HepG2 (cell line): ENCODE results near the gene SLC41A3. TPM values are rescaled to one million over a fixed set of nuclear protein-coding genes. Genes with fewer than 3 reads are reported as not detected.

Source experiments
- ATAC-seq: fragments of 200-7000 bp; cut with Tn5 transposase; 3 replicates; pipeline ENCODE4 v1.9.1; 2020; ENCODE audit warnings: mild to moderate bottlenecking, moderate library complexity
- BruUV-seq: library from RNA; stranded (reverse); fragments of 400-500 nt; replicated peaks from 2 replicates; lab custom pipeline; 2021; lab: Mats Ljungman, UMichigan
- CTCF ChIA-PET: fragments of 300-600 bp; formaldehyde crosslinking; extraction: SDS; loops from one replicate; lab custom pipeline; 2021; ENCODE audit warnings: low total read pairs, inconsistent platforms, low intra/inter-chr PET ratio; lab: Yijun Ruan, JAX
- POLR2A ChIA-PET: fragments of 350-600 bp; sonication (Branson Sonifier 250); formaldehyde crosslinking; loops from one replicate; lab custom pipeline; 2020; ENCODE audit warnings: antibody characterized with exemption, inconsistent platforms; lab: Yijun Ruan, JAX
- DNase-seq: peaks from one replicate; pipeline ENCODE4 v3.0.0-alpha.2; 2015; ENCODE audit warnings: low spot score
- FAIRE-seq: peaks from 3 replicates; lab custom pipeline; 2011; peaks lifted over from hg19 to GRCh38; lab: Jason Lieb, UNC
- H2AFZ ChIP-seq: one replicate; pipeline ENCODE4 v1.6.1; 2011; ENCODE audit warnings: low read length, inconsistent platforms
- H3K27ac ChIP-seq: fragments of 300-600 bp; 3 replicates; pipeline ENCODE4 v1.8.0; 2011; ENCODE audit warnings: mixed run types, mild to moderate bottlenecking, mixed read lengths, low read length, inconsistent platforms; ENCODE audit not compliant: insufficient read depth; ENCODE audit errors: extremely low read length
- H3K27me3 ChIP-seq, 2 experiments: fragments of 200-600 bp in 1 of 2; 2 replicates in 1 of 2; 3 replicates in 1 of 2; pipeline versions ENCODE4 v1.6.0 to v1.8.0; 2011; ENCODE audit warnings: low read length in 2 of 2, mild to moderate bottlenecking in 2 of 2, moderate library complexity in 2 of 2, inconsistent platforms in 1 of 2; ENCODE audit not compliant: insufficient read depth in 2 of 2, control insufficient read depth in 1 of 2
- H3K36me3 ChIP-seq, 2 experiments: fragments of 200-600 bp in 1 of 2; replicated peaks in 1 of 2; 2 replicates in 1 of 2; 3 replicates in 1 of 2; pipeline versions ENCODE4 v1.5.1 to v1.8.0; 2011; ENCODE audit warnings: low read length in 2 of 2, inconsistent platforms in 1 of 2; ENCODE audit not compliant: insufficient read depth in 2 of 2, control insufficient read depth in 1 of 2
- H3K4me1 ChIP-seq: 2 replicates; pipeline ENCODE4 v1.5.1; 2012; ENCODE audit warnings: low read length, inconsistent platforms; ENCODE audit not compliant: insufficient read depth
- H3K4me2 ChIP-seq: 2 replicates; pipeline ENCODE4 v1.6.0; 2011; ENCODE audit warnings: low read depth, low read length, inconsistent platforms
- H3K4me3 ChIP-seq, 3 experiments: fragments of 200-600 bp in 1 of 3; sonication (generic), shearing (Covaris generic) in 1 of 3; replicated peaks in 1 of 3; 2 replicates each; pipeline ENCODE4 v1.5.1; 2011 to 2016; ENCODE audit warnings: low read length in 3 of 3, inconsistent platforms in 2 of 3, low read depth in 2 of 3, mild to moderate bottlenecking in 2 of 3, control low read depth in 1 of 3, mixed read lengths in 1 of 3; ENCODE audit not compliant: insufficient read depth in 1 of 3
- H3K79me2 ChIP-seq: one replicate; pipeline ENCODE4 v1.6.1; 2011; ENCODE audit warnings: low read length, inconsistent platforms; ENCODE audit not compliant: insufficient read depth
- H3K9ac ChIP-seq: 2 replicates; pipeline ENCODE4 v1.6.0; 2011; ENCODE audit warnings: mild to moderate bottlenecking, low read depth, low read length, inconsistent platforms; ENCODE audit not compliant: insufficient read depth
- H3K9me3 ChIP-seq: 2 replicates; pipeline ENCODE4 v1.5.1; 2012; ENCODE audit warnings: mild to moderate bottlenecking, low read length
- H4K20me1 ChIP-seq: 2 replicates; pipeline ENCODE4 v1.6.0; 2011; ENCODE audit warnings: inconsistent platforms, mild to moderate bottlenecking, low read length, moderate library complexity; ENCODE audit not compliant: insufficient read depth
- CCAR2 ChIP-seq: fragments of 200-400 bp; formaldehyde crosslinking; optimal IDR thresholded peaks from 2 replicates; pipeline ENCODE3; 2018; ENCODE audit warnings: low read depth, mild to moderate bottlenecking, low read length, moderate library complexity
- HOXA9 ChIP-seq: sonication (generic); formaldehyde crosslinking; IDR thresholded peaks from 2 replicates; pipeline ENCODE4 v1.8.1; 2022; ENCODE audit warnings: missing genetic modification reagents, mild to moderate bottlenecking, moderate library complexity, borderline replicate concordance
- MLLT10 ChIP-seq: sonication (generic); formaldehyde crosslinking; IDR thresholded peaks from 2 replicates; pipeline ENCODE4 v1.4.0; 2020; ENCODE audit warnings: missing genetic modification reagents
- ZNF431 ChIP-seq: sonication (generic); formaldehyde crosslinking; IDR thresholded peaks from 2 replicates; pipeline ENCODE4 v1.9.0; 2022; ENCODE audit warnings: missing genetic modification reagents, low read depth, mild to moderate bottlenecking, borderline replicate concordance
- ZNF605 ChIP-seq: sonication (generic); formaldehyde crosslinking; IDR thresholded peaks from 2 replicates; pipeline ENCODE4 v1.8.0; 2022; ENCODE audit warnings: mild to moderate bottlenecking, missing genetic modification reagents
- ZNF891 ChIP-seq: sonication (generic); formaldehyde crosslinking; IDR thresholded peaks from 2 replicates; pipeline ENCODE4 v1.5.0; 2020; ENCODE audit warnings: mild to moderate bottlenecking, missing genetic modification reagents
- WGBS: methylation state at CpG from one replicate; pipeline ENCODE4 v1.1.6; 2017; ENCODE audit warnings: low lambda C conversion rate; 5-methylcytosine and 5-hydroxymethylcytosine counted together
- in situ Hi-C: cut with HindIII; loops from 2 replicates; pipeline ENCODE4 v1.10.0; 2017; ENCODE audit warnings: low pct_unique_long_range_greater_than_20kb; ENCODE audit not compliant: extremely low pct_ligation_motif_present
- intact Hi-C: fragments of 100-400 bp; cut with micrococcal nuclease; formaldehyde crosslinking; loops from one replicate; pipeline ENCODE4 v1.10.0; 2022; ENCODE audit not compliant: unreplicated experiment
- polyA plus RNA-seq, 8 experiments: library from polyadenylated mRNA; depleted of rRNA in 3 of 8; stranded (reverse) in 7 of 8; unstranded in 1 of 8; fragments of >200 nt; fragmentation: Illumina TruSeq in 4 of 8; extraction: Trizol in 4 of 8; gene quantifications; 2 replicates each; pipeline versions ENCODE4 v1.2.1 to v1.2.3, GENCODE V29; 2011 to 2016; ENCODE audit warnings: low read depth in 4 of 8, missing spikeins in 1 of 8, mixed read lengths in 1 of 8; ENCODE audit not compliant: insufficient read depth in 1 of 8
- total RNA-seq, 5 experiments: library from RNA; depleted of rRNA; stranded (reverse); fragments of >200 nt; fragmentation: Illumina TruSeq; extraction: Trizol; gene quantifications; 2 replicates each; pipeline ENCODE4 v1.2.3, GENCODE V29; 2016; ENCODE audit warnings: low read depth in 1 of 5
- TF ChIP-seq, protein P1 (sequence below): sonication (generic); formaldehyde crosslinking; IDR thresholded peaks from 2 replicates; pipeline ENCODE4 v1.8.1; 2022; ENCODE audit warnings: low read depth, mild to moderate bottlenecking, missing genetic modification reagents
- TF ChIP-seq, protein P2 (sequence below): sonication (generic); formaldehyde crosslinking; IDR thresholded peaks from 2 replicates; pipeline ENCODE4 v1.8.0; 2022; ENCODE audit warnings: mild to moderate bottlenecking, missing genetic modification reagents, moderate library complexity
- TF ChIP-seq, protein P3 (sequence below): IDR thresholded peaks from 2 replicates; pipeline ENCODE4 v1.6.1; 2016

The SLC41A3 gene
- total and polyA plus RNA-seq, 2 of the 13 experiments (the other 11 are each of a cell fraction or from before 2014, with no cell fraction given), result 26.0 to 71.1 TPM

DNA sequence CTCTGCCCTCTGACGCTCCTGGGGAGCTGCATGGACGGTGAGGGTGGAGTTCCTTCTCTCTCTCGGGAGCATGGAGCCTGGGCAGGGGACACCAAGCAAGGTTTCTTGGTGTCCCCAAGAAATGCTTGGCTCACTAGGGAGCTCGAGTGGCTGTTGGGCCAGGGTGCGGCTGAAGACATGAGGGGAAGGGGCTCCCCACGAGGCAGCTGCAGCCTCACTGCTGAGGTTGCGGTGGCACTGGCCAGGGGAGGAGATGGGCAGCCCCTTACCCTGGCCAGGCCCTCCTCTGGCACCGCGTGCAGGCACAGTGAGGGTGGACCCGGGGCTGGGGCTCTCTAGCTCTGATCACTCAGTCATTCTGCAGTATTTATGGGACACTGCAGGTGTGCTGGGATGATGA is 43.5 kb upstream of the SLC41A3 start:
- ChIA-PET CTCF (no interaction called here), POLR2A (no interaction called here)
- Histone ChIP-seq H3K4me1 (peaks cover 10% of the 10 kb centered on the region), H3K27ac (no peak overlapping the region), H3K36me3 (no peaks in the 10 kb centered on the region), H3K9me3 (no peaks in the 10 kb centered on the region), H4K20me1 (no peaks in the 10 kb centered on the region), H3K9ac (no peak overlapping the region), H3K4me2 (no peak overlapping the region), H3K27me3 (no peaks in the 10 kb centered on the region), H3K79me2 (no peaks in the 10 kb centered on the region), H2AFZ (no peak overlapping the region), H3K4me3 (no peak overlapping the region)
- TF ChIP-seq, protein P1, sequence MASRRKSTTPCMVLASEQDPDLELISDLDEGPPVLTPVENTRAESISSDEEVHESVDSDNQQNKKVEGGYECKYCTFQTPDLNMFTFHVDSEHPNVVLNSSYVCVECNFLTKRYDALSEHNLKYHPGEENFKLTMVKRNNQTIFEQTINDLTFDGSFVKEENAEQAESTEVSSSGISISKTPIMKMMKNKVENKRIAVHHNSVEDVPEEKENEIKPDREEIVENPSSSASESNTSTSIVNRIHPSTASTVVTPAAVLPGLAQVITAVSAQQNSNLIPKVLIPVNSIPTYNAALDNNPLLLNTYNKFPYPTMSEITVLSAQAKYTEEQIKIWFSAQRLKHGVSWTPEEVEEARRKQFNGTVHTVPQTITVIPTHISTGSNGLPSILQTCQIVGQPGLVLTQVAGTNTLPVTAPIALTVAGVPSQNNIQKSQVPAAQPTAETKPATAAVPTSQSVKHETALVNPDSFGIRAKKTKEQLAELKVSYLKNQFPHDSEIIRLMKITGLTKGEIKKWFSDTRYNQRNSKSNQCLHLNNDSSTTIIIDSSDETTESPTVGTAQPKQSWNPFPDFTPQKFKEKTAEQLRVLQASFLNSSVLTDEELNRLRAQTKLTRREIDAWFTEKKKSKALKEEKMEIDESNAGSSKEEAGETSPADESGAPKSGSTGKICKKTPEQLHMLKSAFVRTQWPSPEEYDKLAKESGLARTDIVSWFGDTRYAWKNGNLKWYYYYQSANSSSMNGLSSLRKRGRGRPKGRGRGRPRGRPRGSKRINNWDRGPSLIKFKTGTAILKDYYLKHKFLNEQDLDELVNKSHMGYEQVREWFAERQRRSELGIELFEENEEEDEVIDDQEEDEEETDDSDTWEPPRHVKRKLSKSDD, result no peak
- TF ChIP-seq ZNF431, result no peak
- TF ChIP-seq ZNF605 (CRISPR knock-in tag), result no peak
- TF ChIP-seq MLLT10 (CRISPR knock-in tag), result no peak
- no peak for TF ChIP-seq CCAR2
- TF ChIP-seq, protein P2, sequence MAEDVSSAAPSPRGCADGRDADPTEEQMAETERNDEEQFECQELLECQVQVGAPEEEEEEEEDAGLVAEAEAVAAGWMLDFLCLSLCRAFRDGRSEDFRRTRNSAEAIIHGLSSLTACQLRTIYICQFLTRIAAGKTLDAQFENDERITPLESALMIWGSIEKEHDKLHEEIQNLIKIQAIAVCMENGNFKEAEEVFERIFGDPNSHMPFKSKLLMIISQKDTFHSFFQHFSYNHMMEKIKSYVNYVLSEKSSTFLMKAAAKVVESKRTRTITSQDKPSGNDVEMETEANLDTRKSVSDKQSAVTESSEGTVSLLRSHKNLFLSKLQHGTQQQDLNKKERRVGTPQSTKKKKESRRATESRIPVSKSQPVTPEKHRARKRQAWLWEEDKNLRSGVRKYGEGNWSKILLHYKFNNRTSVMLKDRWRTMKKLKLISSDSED, result no peak
- TF ChIP-seq, protein P3, sequence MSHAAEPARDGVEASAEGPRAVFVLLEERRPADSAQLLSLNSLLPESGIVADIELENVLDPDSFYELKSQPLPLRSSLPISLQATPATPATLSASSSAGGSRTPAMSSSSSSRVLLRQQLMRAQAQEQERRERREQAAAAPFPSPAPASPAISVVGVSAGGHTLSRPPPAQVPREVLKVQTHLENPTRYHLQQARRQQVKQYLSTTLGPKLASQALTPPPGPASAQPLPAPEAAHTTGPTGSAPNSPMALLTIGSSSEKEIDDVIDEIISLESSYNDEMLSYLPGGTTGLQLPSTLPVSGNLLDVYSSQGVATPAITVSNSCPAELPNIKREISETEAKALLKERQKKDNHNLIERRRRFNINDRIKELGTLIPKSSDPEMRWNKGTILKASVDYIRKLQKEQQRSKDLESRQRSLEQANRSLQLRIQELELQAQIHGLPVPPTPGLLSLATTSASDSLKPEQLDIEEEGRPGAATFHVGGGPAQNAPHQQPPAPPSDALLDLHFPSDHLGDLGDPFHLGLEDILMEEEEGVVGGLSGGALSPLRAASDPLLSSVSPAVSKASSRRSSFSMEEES (CRISPR knock-in tag), result no peak
- no peak for TF ChIP-seq HOXA9 (CRISPR knock-in tag)
- no peak for TF ChIP-seq ZNF891 (CRISPR knock-in tag)
- BruUV-seq, result no TSS peak
- no peak for DNase-seq
- no CpG with 5 or more reads among the region's 10 CpGs for WGBS
- FAIRE-seq, result no peak
- ATAC-seq, result no peak
- in situ Hi-C loops, result loop anchor here (25.0 kb wide), 1 partner anchor 235 kb away; the partner anchor contains the start of gene KLF15
- intact Hi-C loops, result no loop called here
